ENCODE data around the gene OR11H6. TPM values are rescaled to one million over a fixed set of nuclear protein-coding genes. Genes with fewer than 3 reads are reported as not detected.
"Not testable (repeated sequence)": the region's sequence is repeated elsewhere in the genome, so short reads cannot be mapped to it uniquely, and the experiment has no call there.

Gene OR11H6
- total RNA-seq, 2 experiments from 2014 or later = not detected

DNA sequence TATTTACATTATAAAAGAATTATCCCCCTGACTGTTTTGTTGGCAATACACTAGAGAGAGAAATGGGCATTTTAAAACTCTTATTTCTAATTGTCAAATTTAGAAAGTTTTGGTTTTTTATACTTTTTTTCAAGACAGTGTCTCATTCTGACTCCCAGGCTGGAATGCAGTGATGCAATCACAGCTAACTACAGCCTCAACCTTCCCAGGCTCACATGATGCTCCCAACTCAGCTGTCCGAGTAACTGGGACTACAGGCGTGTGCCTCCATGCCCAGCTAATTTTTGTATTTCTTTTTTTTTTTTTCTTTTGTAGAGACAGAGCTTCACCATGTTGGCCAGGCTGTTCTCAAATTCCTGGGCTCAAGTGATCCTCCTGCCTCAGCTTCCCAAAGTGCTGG lies 8.3 kb upstream of the OR11H6 start:
- POLR2A ChIA-PET = interaction anchor here (1.3 kb wide), 1 partner anchor 27 kb away, joined by 3 read pairs; no protein-coding TSS in a partner anchor
- H3K9me2 ChIP-seq (ENCODE audit: insufficient read depth, low read length) = no peaks in the 10 kb centered on the region
- no peaks in the 10 kb centered on the region for H3K79me2 ChIP-seq (ENCODE audit: insufficient read depth, low read depth, low read length)
- intact Hi-C loops (cut with micrococcal nuclease; ENCODE audit: unreplicated experiment) = no loop called here
- no peak overlapping the region for H3K4me3 ChIP-seq (ENCODE audit: low read depth, low read length, poor library complexity, severe bottlenecking)
- no peak for DNase-seq (ENCODE audit: low spot score)
- H3K27ac ChIP-seq (ENCODE audit: low read depth, low read length, poor library complexity, severe bottlenecking) = no peak overlapping the region
- no peaks in the 10 kb centered on the region for H3K9me3 ChIP-seq (ENCODE audit: low read length)
- H4K20me1 ChIP-seq (ENCODE audit: insufficient read depth, low read length) = no peaks in the 10 kb centered on the region
- no peaks in the 10 kb centered on the region for H3K36me3 ChIP-seq (ENCODE audit: insufficient read depth, low read length)
- H3K4me2 ChIP-seq (ENCODE audit: low read length) = no peak overlapping the region
- no peak overlapping the region for H2AFZ ChIP-seq (ENCODE audit: low read length)
- BruUV-seq (replicated peaks) = no TSS peak
- no peaks in the 10 kb centered on the region for H3K4me1 ChIP-seq (ENCODE audit: insufficient read depth, low read length, poor library complexity, severe bottlenecking)
- TF ChIP-seq, protein P1, sequence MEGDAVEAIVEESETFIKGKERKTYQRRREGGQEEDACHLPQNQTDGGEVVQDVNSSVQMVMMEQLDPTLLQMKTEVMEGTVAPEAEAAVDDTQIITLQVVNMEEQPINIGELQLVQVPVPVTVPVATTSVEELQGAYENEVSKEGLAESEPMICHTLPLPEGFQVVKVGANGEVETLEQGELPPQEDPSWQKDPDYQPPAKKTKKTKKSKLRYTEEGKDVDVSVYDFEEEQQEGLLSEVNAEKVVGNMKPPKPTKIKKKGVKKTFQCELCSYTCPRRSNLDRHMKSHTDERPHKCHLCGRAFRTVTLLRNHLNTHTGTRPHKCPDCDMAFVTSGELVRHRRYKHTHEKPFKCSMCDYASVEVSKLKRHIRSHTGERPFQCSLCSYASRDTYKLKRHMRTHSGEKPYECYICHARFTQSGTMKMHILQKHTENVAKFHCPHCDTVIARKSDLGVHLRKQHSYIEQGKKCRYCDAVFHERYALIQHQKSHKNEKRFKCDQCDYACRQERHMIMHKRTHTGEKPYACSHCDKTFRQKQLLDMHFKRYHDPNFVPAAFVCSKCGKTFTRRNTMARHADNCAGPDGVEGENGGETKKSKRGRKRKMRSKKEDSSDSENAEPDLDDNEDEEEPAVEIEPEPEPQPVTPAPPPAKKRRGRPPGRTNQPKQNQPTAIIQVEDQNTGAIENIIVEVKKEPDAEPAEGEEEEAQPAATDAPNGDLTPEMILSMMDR (conservative IDR thresholded peaks at IDR 0.05; ENCODE audit: low read length) = no peak
- no peak for TF ChIP-seq EZH2phosphoT487 (IDR thresholded peaks at IDR 0.05; ENCODE audit: borderline replicate concordance, low read depth, low read length)
- CTCF ChIA-PET (ENCODE audit: unreplicated experiment) = no interaction called here

DNA sequence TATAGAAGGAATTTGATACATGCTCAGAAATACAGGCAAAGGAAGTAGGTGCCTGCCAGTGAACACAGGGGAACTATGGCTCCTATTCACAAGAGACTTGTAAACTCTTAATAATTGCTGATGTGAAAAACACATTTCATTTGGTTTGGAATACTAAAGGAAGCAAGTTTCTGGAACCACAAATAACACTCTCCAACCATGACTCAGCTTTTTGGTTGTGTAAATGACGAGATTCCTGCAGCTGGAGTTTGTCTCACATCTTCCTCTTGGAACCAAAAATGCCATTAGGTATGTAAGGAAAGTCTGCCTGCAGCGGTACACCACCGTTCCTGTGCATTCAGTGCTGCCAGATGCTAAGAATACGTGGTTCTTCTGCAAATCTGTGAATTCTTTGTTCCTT lies 4.5 kb upstream of the OR11H6 start:
- intact Hi-C loops (cut with micrococcal nuclease; ENCODE audit: unreplicated experiment) = no loop called here
- DNase-seq (ENCODE audit: low spot score) = no peak
- no peak overlapping the region for H3K27ac ChIP-seq (ENCODE audit: low read depth, low read length, poor library complexity, severe bottlenecking)
- no peaks in the 10 kb centered on the region for H3K9me3 ChIP-seq (ENCODE audit: low read length)
- no peak overlapping the region for H3K4me2 ChIP-seq (ENCODE audit: low read length)
- H2AFZ ChIP-seq (ENCODE audit: low read length) = no peak overlapping the region
- TF ChIP-seq EZH2phosphoT487 (IDR thresholded peaks at IDR 0.05; ENCODE audit: borderline replicate concordance, low read depth, low read length) = no peak
- TF ChIP-seq, protein P1 (conservative IDR thresholded peaks at IDR 0.05; ENCODE audit: low read length) = no peak
- POLR2A ChIA-PET = no interaction called here
- no peak overlapping the region for H3K4me3 ChIP-seq (ENCODE audit: low read depth, low read length, poor library complexity, severe bottlenecking)
- H3K4me1 ChIP-seq (ENCODE audit: insufficient read depth, low read length, poor library complexity, severe bottlenecking) = no peaks in the 10 kb centered on the region
- no peaks in the 10 kb centered on the region for H3K79me2 ChIP-seq (ENCODE audit: insufficient read depth, low read depth, low read length)
- no peaks in the 10 kb centered on the region for H3K9me2 ChIP-seq (ENCODE audit: insufficient read depth, low read length)
- H3K36me3 ChIP-seq (ENCODE audit: insufficient read depth, low read length) = no peaks in the 10 kb centered on the region
- no peaks in the 10 kb centered on the region for H4K20me1 ChIP-seq (ENCODE audit: insufficient read depth, low read length)
- no TSS peak for BruUV-seq (replicated peaks)
- CTCF ChIA-PET (ENCODE audit: unreplicated experiment) = no interaction called here

DNA sequence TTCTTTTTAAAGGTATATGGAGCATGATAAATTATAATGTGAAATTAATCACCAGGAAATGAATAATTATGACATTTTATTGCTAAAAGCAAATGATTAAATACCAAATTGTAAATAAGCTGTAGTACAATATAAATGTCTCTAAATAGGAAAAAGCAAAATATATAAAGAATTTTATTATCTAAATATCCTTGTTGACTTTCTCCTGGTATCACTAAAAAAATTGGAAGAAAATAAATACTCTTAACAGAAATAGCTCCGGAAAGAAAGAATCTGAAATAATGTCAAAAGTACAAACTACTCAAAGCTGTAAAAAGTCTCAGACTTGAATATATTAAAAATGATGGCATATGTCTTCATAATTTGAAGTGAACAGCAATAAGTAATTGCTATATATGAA lies 5.2 kb downstream of the OR11H6 start, which contains the start of gene OR11H7:
TSS of gene OR11H7 (plus strand) at position 301 of the 400 bp plus-strand sequence.
- no peak for TF ChIP-seq EZH2phosphoT487 (IDR thresholded peaks at IDR 0.05; ENCODE audit: borderline replicate concordance, low read depth, low read length)
- TF ChIP-seq, protein P1 (conservative IDR thresholded peaks at IDR 0.05; ENCODE audit: low read length) = no peak

DNA sequence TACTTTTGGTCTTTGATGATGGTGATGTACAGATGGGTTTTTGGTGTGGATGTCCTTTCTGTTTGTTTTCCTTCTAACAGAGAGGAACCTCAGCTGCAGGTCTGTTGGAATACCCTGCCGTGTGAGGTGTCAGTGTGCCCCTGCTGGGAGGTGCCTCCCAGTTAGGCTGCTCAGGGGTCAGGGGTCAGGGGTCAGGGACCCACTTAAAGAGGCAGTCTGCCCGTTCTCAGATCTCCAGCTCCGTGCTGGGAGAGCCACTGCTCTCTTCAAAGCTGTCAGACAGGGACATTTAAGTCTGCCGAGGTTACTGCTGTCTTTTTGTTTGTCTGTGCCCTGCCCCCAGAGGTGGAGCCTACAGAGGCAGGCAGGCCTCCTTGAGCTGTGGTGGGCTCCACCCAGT lies 11.9 kb downstream of the OR11H6 start:
- H3K9me2 ChIP-seq (ENCODE audit: insufficient read depth, low read length); H2AFZ ChIP-seq (ENCODE audit: low read length); H3K27ac ChIP-seq (ENCODE audit: low read depth, low read length, poor library complexity, severe bottlenecking); intact Hi-C loops (cut with micrococcal nuclease; ENCODE audit: unreplicated experiment); BruUV-seq (replicated peaks); H3K4me1 ChIP-seq (ENCODE audit: insufficient read depth, low read length, poor library complexity, severe bottlenecking); POLR2A ChIA-PET; H3K36me3 ChIP-seq (ENCODE audit: insufficient read depth, low read length); CTCF ChIA-PET (ENCODE audit: unreplicated experiment); H3K4me2 ChIP-seq (ENCODE audit: low read length); DNase-seq (ENCODE audit: low spot score); H4K20me1 ChIP-seq (ENCODE audit: insufficient read depth, low read length); H3K9me3 ChIP-seq (ENCODE audit: low read length); H3K4me3 ChIP-seq (ENCODE audit: low read depth, low read length, poor library complexity, severe bottlenecking); H3K79me2 ChIP-seq (ENCODE audit: insufficient read depth, low read depth, low read length): not testable (repeated sequence)

More for the DNA sequence above, 5.2 kb downstream of the OR11H6 start, which contains the start of gene OR11H7:
- Histone ChIP-seq H3K9me2 (ENCODE audit: insufficient read depth, low read length) (no peaks in the 10 kb centered on the region), H2AFZ (ENCODE audit: low read length) (no peak within 1 kb of the TSS), H3K4me3 (ENCODE audit: low read depth, low read length, poor library complexity, severe bottlenecking) (no peak within 1 kb of the TSS), H4K20me1 (ENCODE audit: insufficient read depth, low read length) (no peaks in the 10 kb centered on the region), H3K4me1 (ENCODE audit: insufficient read depth, low read length, poor library complexity, severe bottlenecking) (no peaks in the 10 kb centered on the region), H3K9me3 (ENCODE audit: low read length) (no peaks in the 10 kb centered on the region), H3K79me2 (ENCODE audit: insufficient read depth, low read depth, low read length) (no peaks in the 10 kb centered on the region), H3K36me3 (ENCODE audit: insufficient read depth, low read length) (no peaks in the 10 kb centered on the region), H3K4me2 (ENCODE audit: low read length) (no peak within 1 kb of the TSS), H3K27ac (ENCODE audit: low read depth, low read length, poor library complexity, severe bottlenecking) (no peak within 1 kb of the TSS)
- DNase-seq (ENCODE audit: low spot score) = no peak
- POLR2A ChIA-PET = no interaction called here
- intact Hi-C loops (cut with micrococcal nuclease; ENCODE audit: unreplicated experiment) = no loop called here
- CTCF ChIA-PET (ENCODE audit: unreplicated experiment) = no interaction called here
- no TSS peak for BruUV-seq (replicated peaks)
